Measurements from ENCODE around the gene PLPP7.

DNA sequence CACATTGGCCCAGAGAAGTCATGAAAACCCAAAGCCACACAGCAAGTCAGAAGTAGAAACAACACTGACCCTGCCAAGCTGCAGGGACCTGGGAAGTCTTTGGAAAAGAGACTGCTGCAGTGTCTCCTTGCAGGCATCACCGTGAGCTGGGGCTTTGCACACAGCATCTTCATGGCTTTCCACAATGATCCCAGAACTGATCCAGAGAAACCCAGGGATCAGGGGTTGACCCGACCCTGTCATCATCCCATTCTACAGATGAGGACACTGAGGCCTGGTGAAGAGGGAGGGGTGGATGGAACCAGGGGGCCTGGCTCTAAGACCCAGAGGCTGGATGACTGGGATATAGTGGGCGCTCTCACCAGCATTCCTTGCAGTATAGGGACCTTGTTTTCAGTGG, 8.9 kb upstream of the PLPP7 start:
- TF ChIP-seq POLR2A (IDR thresholded peaks at IDR 0.05) (no peak), CTCF (IDR thresholded peaks at IDR 0.05) (no peak)
